Ectodermal cell (in vitro differentiated cells): ENCODE measurements around the gene PNLDC1.
"Not testable (repeated sequence)": the region's sequence is repeated elsewhere in the genome, so short reads cannot be mapped to it uniquely, and the experiment has no call there.

Source experiments
- H3K27ac ChIP-seq: 2 replicates; pipeline ENCODE4 v1.7.0; 2013; ENCODE audit warnings: mild to moderate bottlenecking, low read depth, low read length; ENCODE audit not compliant: insufficient read depth, poor library complexity, severe bottlenecking
- H3K27me3 ChIP-seq: 2 replicates; pipeline ENCODE4 v1.7.0; 2013; ENCODE audit warnings: mild to moderate bottlenecking, low read length; ENCODE audit not compliant: insufficient read depth, control insufficient read depth, poor library complexity, severe bottlenecking
- H3K36me3 ChIP-seq: one replicate; pipeline ENCODE4 v1.7.0; 2013; ENCODE audit warnings: low read length; ENCODE audit not compliant: control insufficient read depth, insufficient read depth
- H3K4me1 ChIP-seq: one replicate; pipeline ENCODE4 v1.7.0; 2013; ENCODE audit warnings: low read length; ENCODE audit not compliant: control insufficient read depth, insufficient read depth
- H3K4me3 ChIP-seq: 2 replicates; pipeline ENCODE4 v1.7.0; 2013; ENCODE audit warnings: low read depth, low read length, control low read depth; ENCODE audit not compliant: insufficient read depth
- H3K9me3 ChIP-seq: 2 replicates; pipeline ENCODE4 v1.7.0; 2013; ENCODE audit warnings: mild to moderate bottlenecking, low read length, moderate library complexity; ENCODE audit not compliant: control insufficient read depth
- WGBS, 2 experiments: methylation state at CpG; one replicate each; pipeline ENCODE4 v1.1.7; 2013; ENCODE audit warnings: missing lambda C conversion rate in 2 of 2; 5-methylcytosine and 5-hydroxymethylcytosine counted together

Gene PNLDC1

DNA sequence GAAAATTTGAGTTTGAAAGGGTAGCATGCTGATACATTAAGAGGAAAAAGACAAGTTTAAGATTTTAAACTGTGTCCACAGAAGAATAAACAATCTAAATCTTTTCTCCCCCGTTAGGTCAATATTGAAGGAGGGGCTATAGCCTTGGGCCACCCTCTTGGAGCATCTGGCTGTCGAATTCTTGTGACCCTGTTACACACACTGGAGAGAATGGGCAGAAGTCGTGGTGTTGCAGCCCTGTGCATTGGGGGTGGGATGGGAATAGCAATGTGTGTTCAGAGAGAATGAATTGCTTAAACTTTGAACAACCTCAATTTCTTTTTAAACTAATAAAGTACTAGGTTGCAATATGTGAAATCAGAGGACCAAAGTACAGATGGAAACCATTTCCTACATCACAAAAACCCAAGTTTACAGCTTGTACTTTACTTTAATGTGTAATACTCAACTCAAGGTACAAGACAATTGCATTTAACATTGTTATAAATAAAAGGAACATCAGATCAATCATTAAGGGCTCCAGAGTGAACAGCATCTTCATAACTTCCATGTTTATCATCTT lies 21.5 kb upstream of the PNLDC1 start:
- Histone ChIP-seq H3K4me1 (no peaks in the 10 kb centered on the region), H3K36me3 (peaks cover 67% of the 10 kb centered on the region), H3K4me3 (no peak overlapping the region), H3K27ac (no peak overlapping the region), H3K27me3 (no peaks in the 10 kb centered on the region), H3K9me3 (no peaks in the 10 kb centered on the region)
- 91 to 100% methylated on average over 3 of the region's 3 CpGs for WGBS, 2 experiments

DNA sequence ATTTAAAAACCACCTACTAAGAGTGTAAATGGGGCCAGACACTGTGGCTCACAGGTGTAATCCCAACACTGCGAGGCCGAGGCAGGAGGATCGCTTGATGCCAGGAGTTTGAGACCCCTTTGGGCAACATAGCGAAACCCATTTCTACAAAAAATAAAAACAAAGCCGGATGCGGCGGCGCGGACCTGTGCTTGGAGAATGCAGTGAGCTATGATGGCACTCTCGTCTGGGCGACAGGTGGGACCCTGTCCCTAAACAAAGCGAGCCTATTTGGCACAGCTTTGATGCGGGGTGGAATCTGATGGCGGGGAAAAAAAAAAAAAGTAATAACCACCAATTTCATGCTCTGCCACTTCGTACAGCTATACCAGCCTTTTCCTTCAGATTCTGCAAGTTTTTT lies 11.8 kb upstream of the PNLDC1 start:
- peaks cover 7% of the 10 kb centered on the region for H3K4me1 ChIP-seq
- 39 to 42% methylated on average over 14 to 15 of the region's 15 CpGs for WGBS, 2 experiments
- peak overlapping the region; percentile 68 for H3K4me3 ChIP-seq
- H3K36me3 ChIP-seq = peaks cover 23% of the 10 kb centered on the region
- H3K9me3 ChIP-seq = no peaks in the 10 kb centered on the region
- H3K27ac ChIP-seq = no peak overlapping the region
- no peaks in the 10 kb centered on the region for H3K27me3 ChIP-seq

GRCh38 chr6:159788753-159789376 lies 11.2 kb upstream of the PNLDC1 start:
- Histone ChIP-seq H3K9me3 (no peaks in the 10 kb centered on the region), H3K27ac (peak overlapping the region; percentile 77), H3K27me3 (no peaks in the 10 kb centered on the region), H3K36me3 (peaks cover 18% of the 10 kb centered on the region), H3K4me3 (peak overlapping the region; percentile 68), H3K4me1 (peaks cover 7% of the 10 kb centered on the region)
- WGBS, 2 experiments = 1% methylated on average over 60 of the region's 60 CpGs

DNA sequence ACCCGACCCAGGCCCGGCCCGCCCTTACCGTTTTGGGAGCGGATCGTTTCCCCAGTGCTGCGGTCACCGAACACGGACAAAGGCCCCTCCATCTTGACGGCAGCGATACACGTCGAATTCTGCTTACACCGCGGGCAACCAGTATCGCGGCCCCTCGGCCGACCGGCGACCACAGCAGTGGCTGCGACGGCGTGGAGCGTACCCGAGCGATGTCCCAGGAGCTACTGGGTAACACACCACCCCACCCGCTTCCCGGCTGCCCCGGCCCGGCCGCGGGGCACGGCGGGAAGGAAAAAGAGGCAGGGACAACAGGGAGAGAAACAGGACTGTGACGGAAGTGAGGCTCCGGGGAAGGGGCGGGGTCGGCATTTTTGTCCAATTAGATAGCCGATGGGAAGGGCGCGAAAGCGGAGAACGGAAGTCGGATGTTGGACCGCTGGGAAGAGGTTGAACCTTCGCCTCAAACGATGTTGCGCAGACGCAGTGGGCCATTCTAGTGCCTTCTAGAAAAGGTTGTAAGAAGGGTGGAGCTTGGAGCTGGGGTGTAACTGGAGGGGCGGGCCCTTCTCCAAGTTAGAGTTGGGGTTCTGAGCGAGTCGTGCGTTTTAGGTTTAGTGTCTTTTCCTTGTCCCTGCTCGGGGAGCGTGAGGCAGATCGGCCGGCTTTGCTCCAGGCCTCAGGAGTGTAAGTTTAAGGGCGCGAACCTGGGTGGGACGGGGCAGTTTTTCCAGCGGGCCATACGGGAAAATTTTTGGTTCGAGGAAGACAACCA lies 10.5 kb upstream of the PNLDC1 start, which contains the start of gene TCP1:
TSS of gene TCP1 (minus strand) at position 226 of the 772 bp plus-strand sequence. CDS start at position 92, 134 bp downstream.
- Histone ChIP-seq H3K4me1 (peaks cover 7% of the 10 kb centered on the region), H3K27me3 (no peaks in the 10 kb centered on the region), H3K4me3 (peak within 1 kb of the TSS; percentile 68), H3K27ac (peak within 1 kb of the TSS; percentile 91), H3K36me3 (peaks cover 15% of the 10 kb centered on the region), H3K9me3 (no peaks in the 10 kb centered on the region)
- WGBS, 2 experiments = 0% methylated on average over 64 of the region's 64 CpGs

DNA sequence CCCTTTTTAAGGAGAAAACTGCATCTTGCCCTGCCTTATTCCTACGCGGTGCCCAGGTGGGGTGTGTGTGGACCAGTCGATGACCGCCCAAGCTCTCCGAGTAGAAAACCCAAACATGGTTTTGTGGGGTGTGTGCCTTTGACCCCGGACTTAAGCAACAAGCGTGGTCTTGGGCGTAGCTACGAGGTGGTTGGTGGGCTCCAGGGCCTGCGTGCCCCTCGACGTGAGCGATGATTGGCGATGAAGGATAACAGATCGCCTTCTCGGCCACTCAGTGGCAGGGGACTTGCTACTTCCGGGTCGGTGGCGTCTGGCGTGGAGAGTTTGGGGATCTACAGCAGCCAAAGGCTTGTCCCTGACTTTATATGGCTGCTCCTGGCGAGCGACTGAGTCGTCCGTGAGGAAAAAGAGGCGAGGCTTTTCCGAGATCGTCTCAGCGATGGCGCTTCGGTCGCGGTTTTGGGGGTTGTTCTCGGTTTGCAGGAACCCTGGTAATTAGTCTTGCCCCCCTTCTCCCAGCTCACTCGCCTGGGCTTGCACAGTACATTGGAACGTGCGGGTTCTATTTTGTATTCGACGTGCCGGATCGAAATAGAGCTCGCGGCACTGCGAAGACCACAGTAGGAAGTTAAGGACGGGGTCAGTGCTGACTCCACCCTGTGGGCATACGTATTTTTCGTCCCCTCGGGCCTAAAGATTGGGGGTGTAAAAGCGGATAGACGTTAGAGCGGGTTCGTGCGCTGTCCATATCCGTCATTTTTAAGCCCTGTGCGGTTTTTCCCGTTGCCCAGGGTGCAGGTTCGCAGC lies 9.7 kb upstream of the PNLDC1 start, which contains the start of gene MRPL18:
TSS of gene MRPL18 (plus strand) at position 319 of the 807 bp plus-strand sequence. CDS start at position 440, 121 bp downstream.
- Histone ChIP-seq H3K27ac (peak within 1 kb of the TSS; percentile 91), H3K4me1 (peaks cover 7% of the 10 kb centered on the region), H3K36me3 (peaks cover 10% of the 10 kb centered on the region), H3K9me3 (no peaks in the 10 kb centered on the region), H3K27me3 (no peaks in the 10 kb centered on the region), H3K4me3 (peak within 1 kb of the TSS; percentile 68)
- 0% methylated on average over 56 of the region's 56 CpGs for WGBS, 2 experiments

- no peaks in the 10 kb centered on the region for H3K27me3 ChIP-seq
- no peak overlapping the region for H3K27ac ChIP-seq
- H3K4me1 ChIP-seq = peaks cover 7% of the 10 kb centered on the region
- H3K9me3 ChIP-seq = no peaks in the 10 kb centered on the region
- peak overlapping the region; percentile 68 for H3K4me3 ChIP-seq
- 19 to 21% methylated on average over 18 of the region's 18 CpGs for WGBS, 2 experiments
- peaks cover 6% of the 10 kb centered on the region for H3K36me3 ChIP-seq
These were observed 9.0 kb upstream of the PNLDC1 start for GRCh38 chr6:159790956-159791598.

- WGBS, 2 experiments = 88 to 92% methylated on average over 8 of the region's 8 CpGs
- H3K36me3 ChIP-seq = peaks cover 18% of the 10 kb centered on the region
- H3K27me3 ChIP-seq, H3K27ac ChIP-seq, H3K4me1 ChIP-seq, H3K4me3 ChIP-seq, H3K9me3 ChIP-seq: not testable (repeated sequence)
These were observed 5.1 kb upstream of the PNLDC1 start for GRCh38 chr6:159794976-159795375.

- no peak overlapping the region for H3K27ac ChIP-seq
- H3K4me1 ChIP-seq = no peaks in the 10 kb centered on the region
- no peaks in the 10 kb centered on the region for H3K9me3 ChIP-seq
- H3K27me3 ChIP-seq = no peaks in the 10 kb centered on the region
- H3K4me3 ChIP-seq = no peak overlapping the region
- peaks cover 18% of the 10 kb centered on the region for H3K36me3 ChIP-seq
- 0 to 8% methylated on average over 1 of the region's 1 CpG for WGBS, 2 experiments
These were observed 2.5 kb upstream of the PNLDC1 start for GRCh38 chr6:159797554-159797953.

DNA sequence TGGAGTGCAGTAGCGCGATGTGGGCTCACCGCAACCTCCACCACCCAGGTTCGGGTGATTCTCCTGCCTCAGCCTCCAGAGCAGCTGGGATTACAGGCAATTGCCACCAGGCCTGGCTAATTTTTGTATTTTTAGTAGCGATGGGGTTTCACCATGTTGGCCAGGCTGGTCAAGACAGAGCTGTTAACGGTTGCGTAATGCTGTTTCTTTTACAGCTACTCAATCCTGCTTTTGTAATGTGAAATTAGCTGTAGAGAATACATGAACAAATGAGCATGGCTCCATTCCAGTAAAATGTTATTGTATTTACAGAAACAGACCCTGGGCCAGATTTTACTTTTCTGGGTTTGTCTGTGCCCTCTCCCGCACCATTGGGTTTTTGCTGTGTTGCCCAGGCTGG lies 1.9 kb downstream of the PNLDC1 start:
- H3K36me3 ChIP-seq = peaks cover 13% of the 10 kb centered on the region
- H3K4me3 ChIP-seq = no peak overlapping the region
- no peaks in the 10 kb centered on the region for H3K27me3 ChIP-seq
- H3K4me1 ChIP-seq = no peaks in the 10 kb centered on the region
- H3K27ac ChIP-seq = no peak overlapping the region
- H3K9me3 ChIP-seq = no peaks in the 10 kb centered on the region
- 92 to 93% methylated on average over 8 of the region's 8 CpGs for WGBS, 2 experiments
